GM18511 (cell line): ENCODE measurements around the gene NDUFC2.
"Not testable (repeated sequence)": the region's sequence is repeated elsewhere in the genome, so short reads cannot be mapped to it uniquely, and the experiment has no call there.

Experiments used
- ATAC-seq: cut with Tn5 transposase; IDR thresholded peaks from one replicate; pipeline ENCODE4 v1.9.1; 2021; ENCODE audit warnings: mild to moderate bottlenecking, moderate library complexity; ENCODE audit not compliant: unreplicated experiment

Gene NDUFC2

GRCh38 chr11:78080084-78080817, 589 bp upstream of the NDUFC2 start:
- no peak for ATAC-seq

GRCh38 chr11:78078218-78079167, 1.2 kb downstream of the NDUFC2 start:
- no peak for ATAC-seq

GRCh38 chr11:78077592-78077991, 2.1 kb downstream of the NDUFC2 start:
- ATAC-seq = not testable (repeated sequence)

- no peak for ATAC-seq
Measured at GRCh38 chr11:78076733-78077403, 2.8 kb downstream of the NDUFC2 start.

GRCh38 chr11:78074756-78075155, 4.9 kb downstream of the NDUFC2 start:
- ATAC-seq = no peak

GRCh38 chr11:78072455-78072854, 7.2 kb downstream of the NDUFC2 start:
- no peak for ATAC-seq

- ATAC-seq = no peak
Measured at GRCh38 chr11:78071717-78072116, 7.9 kb downstream of the NDUFC2 start.

- ATAC-seq = no peak
Measured at GRCh38 chr11:78070621-78071020, 9.0 kb downstream of the NDUFC2 start.

GRCh38 chr11:78069465-78069864, 10.2 kb downstream of the NDUFC2 start:
- ATAC-seq = no peak

GRCh38 chr11:78067704-78068103, 12.0 kb downstream of the NDUFC2 start:
- no peak for ATAC-seq

GRCh38 chr11:78066471-78066870, 13.2 kb downstream of the NDUFC2 start:
- no peak for ATAC-seq

- no peak for ATAC-seq
Measured at GRCh38 chr11:78065203-78065602, 14.5 kb downstream of the NDUFC2 start.

- no peak for ATAC-seq
Measured at GRCh38 chr11:78063440-78064181, 16.1 kb downstream of the NDUFC2 start, which contains the start of gene THRSP. THRSP (plus strand) TSS chr11:78063861; CDS start chr11:78063882, 21 bp downstream.

GRCh38 chr11:78062671-78063070, 17.0 kb downstream of the NDUFC2 start:
- no peak for ATAC-seq

GRCh38 chr11:78061921-78062311, 17.7 kb downstream of the NDUFC2 start:
- no peak for ATAC-seq

- ATAC-seq = no peak
Measured at GRCh38 chr11:78061088-78061920, 18.4 kb downstream of the NDUFC2 start.

- ATAC-seq = no peak
Measured at GRCh38 chr11:78060533-78060932, 19.1 kb downstream of the NDUFC2 start.

GRCh38 chr11:78059749-78060328, 19.8 kb downstream of the NDUFC2 start:
- ATAC-seq = not testable (repeated sequence)

GRCh38 chr11:78057462-78058055, 22.1 kb downstream of the NDUFC2 start:
- no peak for ATAC-seq
